GM18909 (cell line): ENCODE results near the gene RAET1G.
"Not testable (repeated sequence)": the region's sequence is repeated elsewhere in the genome, so short reads cannot be mapped to it uniquely, and the experiment has no call there.

Source experiments
- ATAC-seq: cut with Tn5 transposase; IDR thresholded peaks from one replicate; pipeline ENCODE4 v1.9.1; 2021; ENCODE audit warnings: mild to moderate bottlenecking; ENCODE audit not compliant: unreplicated experiment, poor library complexity

The RAET1G gene

DNA sequence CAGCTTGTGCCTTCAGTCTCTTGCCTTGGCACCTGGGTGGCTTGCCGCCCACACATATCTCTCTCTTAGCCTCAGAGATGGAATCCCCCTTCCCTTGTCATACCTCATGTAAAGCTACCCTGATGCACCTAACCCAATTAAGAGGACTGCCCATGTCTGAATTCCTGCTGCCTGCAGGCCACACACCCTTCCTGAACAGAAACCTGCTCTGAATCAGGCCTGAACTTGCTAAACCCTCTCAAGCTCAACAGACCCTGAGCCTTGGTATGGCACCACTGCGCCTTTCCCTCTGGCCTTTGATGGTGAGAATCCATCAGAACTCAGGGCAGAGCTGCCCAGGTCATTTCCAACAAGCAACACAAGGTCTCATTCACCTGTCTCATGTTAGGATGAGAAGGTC is 5.2 kb downstream of the RAET1G start:
- no peak for ATAC-seq

DNA sequence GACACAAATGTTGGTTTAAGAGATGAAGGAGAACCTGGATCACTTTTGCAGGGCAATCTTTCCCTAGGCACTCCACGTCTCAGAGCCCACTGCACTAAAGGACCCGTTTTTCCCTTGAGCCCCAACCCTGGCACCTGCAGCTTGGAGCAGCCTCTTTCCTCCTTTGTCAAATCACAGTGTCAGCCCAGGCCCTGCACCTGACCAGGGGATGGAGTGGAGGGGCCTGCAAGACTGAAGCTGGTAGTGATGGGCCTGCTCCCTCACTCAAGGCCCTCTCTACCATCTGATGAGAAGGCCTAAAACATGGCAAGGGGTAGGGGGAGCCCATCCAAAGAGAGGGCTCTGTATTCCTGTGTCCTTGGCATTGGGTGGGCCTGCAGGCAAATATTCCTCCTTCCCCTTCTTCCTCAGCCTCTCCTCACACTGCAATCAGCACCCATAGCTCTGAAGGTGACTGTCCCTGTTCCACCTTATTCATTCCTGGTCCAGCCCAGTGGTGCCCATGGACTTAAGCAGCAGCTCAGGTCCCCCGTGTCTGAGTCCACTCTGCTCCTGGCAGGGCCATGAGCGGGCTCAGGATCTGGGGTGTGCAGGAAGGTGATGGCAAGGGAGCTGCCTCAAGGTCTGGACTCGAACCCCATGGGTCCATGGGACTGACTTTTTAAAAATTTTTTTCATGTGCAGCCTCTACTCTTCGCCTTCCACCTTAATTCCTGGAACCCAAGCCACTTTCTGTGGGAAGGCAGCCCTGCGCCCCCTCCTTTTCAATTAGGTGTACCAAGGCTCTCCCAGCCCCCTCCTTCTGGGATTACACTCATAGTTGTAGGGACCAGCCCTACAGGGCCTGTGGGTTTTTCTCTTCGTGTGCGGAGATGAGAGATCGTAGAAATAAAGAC is 6.7 kb downstream of the RAET1G start:
- no peak for ATAC-seq

- ATAC-seq: no peak
Observed at GRCh38 chr6:149913540-149914240, 9.2 kb downstream of the RAET1G start.

DNA sequence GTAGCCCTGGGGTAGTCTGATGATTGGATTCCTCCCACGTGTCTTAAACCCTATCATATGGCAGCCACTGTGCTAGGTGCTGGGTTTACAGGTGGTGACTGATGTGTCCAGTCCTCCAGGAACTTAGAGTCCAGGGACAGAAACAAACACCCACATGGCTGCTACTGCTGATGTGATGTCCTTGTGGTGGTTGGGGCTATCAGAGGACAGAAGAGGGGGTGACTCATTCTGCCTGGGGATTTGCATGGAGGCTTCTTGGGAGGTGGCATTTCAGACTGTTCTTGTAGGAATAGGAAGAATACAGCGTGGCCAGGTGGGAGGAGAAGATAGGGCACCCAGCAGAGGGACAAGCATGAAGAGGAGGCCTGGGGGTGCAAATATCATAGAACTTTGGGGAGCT is 9.8 kb downstream of the RAET1G start:
- no peak for ATAC-seq

DNA sequence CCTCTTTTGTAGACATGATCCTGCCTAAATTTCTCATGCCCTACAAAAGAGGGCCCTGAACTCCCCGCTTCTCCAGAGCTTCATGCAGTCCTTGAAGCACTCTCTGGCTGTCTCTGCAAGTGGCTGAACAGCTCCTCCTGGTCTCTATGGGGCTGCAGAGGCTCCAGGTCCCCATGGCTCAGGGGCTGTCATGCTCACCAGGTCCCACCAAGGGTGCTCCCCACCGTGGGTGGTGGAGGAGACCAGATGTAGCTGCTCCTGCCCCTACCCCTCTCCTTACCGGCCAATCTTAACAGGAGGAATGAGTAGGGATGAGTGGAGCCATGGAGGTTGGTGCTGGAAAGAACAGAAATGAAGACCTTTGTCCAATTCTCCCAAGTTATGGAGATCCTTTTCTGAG is 10.2 kb downstream of the RAET1G start:
- not testable (repeated sequence) for ATAC-seq

GRCh38 chr6:149910721-149911151 is 12.2 kb downstream of the RAET1G start:
- ATAC-seq: no peak

- no peak for ATAC-seq
Observed at GRCh38 chr6:149909701-149910470, 13.0 kb downstream of the RAET1G start.

DNA sequence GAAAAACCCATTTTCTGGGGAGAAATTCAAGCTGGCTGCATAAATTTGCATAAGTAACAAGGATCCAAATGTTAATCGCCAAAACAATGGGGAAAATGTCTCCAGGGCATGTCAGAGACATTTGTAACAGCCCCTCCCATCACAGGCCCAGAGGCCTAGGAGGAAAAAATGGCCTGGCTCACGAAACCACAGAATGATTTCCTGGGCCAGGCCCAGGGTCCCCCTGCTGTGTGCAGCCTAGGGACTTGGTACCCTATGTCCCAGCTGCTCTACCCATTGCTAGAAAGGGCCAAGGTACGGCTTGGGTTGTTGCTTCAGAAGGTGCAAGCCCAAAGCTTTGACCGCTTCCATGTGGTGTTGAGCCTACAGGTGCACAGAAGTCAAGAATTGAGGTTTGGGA is 14.4 kb downstream of the RAET1G start:
- not testable (repeated sequence) for ATAC-seq

DNA sequence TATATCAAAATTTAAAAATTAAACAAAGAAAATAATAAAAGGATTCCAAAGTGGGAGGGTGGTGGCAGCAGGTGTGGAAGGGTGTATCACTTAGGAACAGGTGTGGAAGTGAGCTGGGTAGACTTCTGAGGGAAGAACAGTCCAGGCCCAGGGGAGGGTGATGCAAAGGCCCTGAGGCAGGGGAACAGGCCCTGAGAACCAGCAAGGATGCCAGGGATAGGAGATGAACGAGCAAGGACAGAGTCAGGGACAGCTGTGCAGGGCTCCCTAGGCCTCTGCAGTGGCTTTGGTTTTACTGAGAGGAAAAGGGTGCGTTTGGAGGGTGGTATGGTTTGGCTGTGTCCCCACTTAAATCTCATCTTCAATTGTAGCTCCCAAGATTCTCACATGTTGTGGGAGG is 15.6 kb downstream of the RAET1G start:
- ATAC-seq: no peak

DNA sequence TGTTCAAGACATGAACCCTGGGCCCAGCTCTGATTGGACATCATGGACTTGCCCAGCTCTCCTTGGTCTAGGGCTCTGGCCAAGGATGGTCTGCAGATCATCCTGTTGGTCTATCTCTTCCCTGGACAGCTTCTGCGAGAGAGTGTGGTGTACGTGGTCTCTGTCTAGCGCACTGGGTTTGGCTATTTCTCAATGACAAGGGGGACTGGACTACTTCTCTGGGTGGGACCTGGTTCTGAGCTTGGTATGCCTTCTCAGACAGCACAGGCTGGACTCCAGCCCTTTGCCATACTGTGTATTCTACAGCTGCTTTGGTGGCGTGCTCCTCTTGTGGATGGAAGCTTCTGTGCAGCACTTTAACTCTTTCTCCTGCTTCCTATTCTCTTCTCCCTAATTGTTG is 16.5 kb downstream of the RAET1G start:
- no peak for ATAC-seq

DNA sequence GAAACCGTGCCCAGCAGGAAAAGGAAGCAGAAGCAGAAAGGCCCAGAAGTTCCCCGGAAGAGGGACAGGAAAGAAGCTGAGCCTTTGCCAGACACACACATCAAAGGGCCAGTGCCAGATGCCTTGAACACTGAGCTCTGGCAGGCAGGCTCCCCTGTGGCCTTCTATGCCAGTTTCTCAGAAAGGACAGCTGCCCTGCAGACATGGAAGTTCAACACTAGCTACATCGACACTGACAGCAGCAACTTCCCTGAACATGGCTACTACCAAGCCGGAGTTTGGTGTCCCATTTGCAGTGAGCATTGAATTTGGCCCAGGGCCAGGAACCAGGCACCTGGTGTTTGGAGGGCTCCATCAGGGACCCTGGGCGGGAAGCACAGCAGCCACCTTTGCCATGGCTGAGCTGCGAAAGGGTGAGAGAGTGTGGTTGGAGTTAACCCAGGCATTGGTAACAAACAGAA is 17.0 kb downstream of the RAET1G start:
- ATAC-seq: no peak

GRCh38 chr6:149905371-149905910 is 17.5 kb downstream of the RAET1G start:
- ATAC-seq: no peak

DNA sequence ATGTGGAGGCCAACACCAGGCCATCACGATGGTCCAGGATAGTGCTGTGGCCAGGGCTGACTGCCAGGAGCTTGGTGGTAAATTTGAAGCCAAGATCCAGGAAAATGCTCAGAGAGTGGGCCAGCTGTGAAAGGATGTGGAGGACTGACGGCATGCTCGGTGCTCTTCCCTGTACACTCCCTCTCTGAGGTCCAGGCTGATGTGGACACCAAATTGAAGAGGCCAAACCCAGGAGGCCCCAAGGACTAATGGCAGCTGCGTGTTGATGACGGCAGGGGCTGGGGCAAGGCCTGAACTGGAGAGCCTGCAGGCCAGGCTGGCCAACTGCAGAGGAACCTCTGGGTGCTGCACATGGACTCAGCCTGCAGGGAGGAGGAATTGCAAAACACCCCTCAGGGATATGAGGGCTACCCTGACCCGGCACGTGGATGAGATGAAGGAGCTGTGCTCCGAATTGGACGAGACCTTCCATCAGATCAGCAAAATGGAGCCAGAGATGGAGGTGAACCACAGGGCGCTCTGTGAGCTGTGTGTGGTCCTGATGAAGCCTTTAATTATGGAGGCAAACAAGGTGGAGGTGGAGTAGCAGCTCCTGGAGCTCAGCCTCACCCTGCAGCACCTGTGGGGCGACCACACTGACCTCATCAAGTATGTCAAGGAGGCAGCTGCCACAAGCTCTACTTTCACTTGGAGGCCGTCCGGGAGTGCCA is 18.1 kb downstream of the RAET1G start:
- no peak for ATAC-seq

GRCh38 chr6:149903938-149904611 is 18.8 kb downstream of the RAET1G start:
- no peak for ATAC-seq

- no peak for ATAC-seq
Observed at GRCh38 chr6:149901444-149902140, 21.3 kb downstream of the RAET1G start.

- no peak for ATAC-seq
Observed at GRCh38 chr6:149900620-149901443, 22.1 kb downstream of the RAET1G start.

DNA sequence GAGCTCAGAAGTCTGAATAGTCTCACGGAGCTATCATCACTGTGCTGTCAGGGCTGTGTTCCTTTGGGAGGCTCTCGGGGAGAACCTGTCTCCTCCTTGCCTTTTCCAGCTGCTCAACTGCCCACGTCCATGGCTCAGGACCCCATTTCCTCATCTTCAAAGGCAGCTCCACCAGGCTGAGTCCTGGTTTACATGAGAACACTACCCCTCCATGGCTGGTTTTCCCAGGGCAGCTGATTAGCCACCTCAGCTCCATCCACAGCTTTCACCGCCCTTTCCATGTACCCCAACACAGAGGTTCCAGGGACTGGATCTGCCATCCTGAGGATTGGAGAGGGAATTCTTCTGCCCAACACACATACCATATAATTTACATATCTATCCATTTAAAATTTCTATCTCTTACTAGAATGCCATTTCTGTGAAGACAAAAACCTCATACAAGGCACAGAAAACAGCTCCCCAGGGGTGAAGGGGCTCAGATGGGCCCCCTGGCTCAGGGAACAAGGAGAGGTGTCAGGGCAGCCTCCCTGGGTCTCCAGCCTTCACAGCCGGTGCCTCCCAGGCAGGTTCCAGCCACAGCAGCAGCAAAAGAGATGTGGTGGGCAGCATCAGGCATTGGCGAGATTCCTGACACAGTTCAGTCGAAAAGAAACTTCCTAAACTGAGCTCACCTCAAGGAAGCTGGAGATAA is 22.8 kb downstream of the RAET1G start:
- ATAC-seq: no peak
